H9 (cell line): Measurements from ENCODE around the gene BCAS1. TPM values are rescaled to one million over a fixed set of nuclear protein-coding genes. Genes with fewer than 3 reads are reported as not detected.

Experiments
- DNase-seq: peaks from one replicate; pipeline ENCODE4 v3.0.0-alpha.2; 2017
- H2AFZ ChIP-seq: one replicate; pipeline ENCODE4 v1.6.1; 2013; ENCODE audit warnings: mild to moderate bottlenecking, low read length, control low read depth, moderate library complexity
- H2AK5ac ChIP-seq: 2 replicates; pipeline ENCODE4 v1.6.1; 2013; ENCODE audit warnings: low read length, control low read depth, mixed read lengths; ENCODE audit not compliant: insufficient read length
- H2BK120ac ChIP-seq: one replicate; pipeline ENCODE4 v1.6.1; 2013; ENCODE audit warnings: low read depth, mild to moderate bottlenecking, low read length, control low read depth, inconsistent platforms; ENCODE audit not compliant: poor library complexity, severe bottlenecking
- H2BK12ac ChIP-seq: 2 replicates; pipeline ENCODE4 v1.6.1; 2013; ENCODE audit warnings: low read length, control low read depth, mixed read lengths, low read depth; ENCODE audit not compliant: insufficient read length
- H2BK15ac ChIP-seq: 2 replicates; pipeline ENCODE4 v1.6.1; 2013; ENCODE audit warnings: low read depth, low read length, control low read depth
- H2BK20ac ChIP-seq: one replicate; pipeline ENCODE4 v1.6.1; 2013; ENCODE audit warnings: low read depth, mild to moderate bottlenecking, low read length, control low read depth, inconsistent platforms; ENCODE audit not compliant: poor library complexity, severe bottlenecking
- H2BK5ac ChIP-seq: 2 replicates; pipeline ENCODE4 v1.6.1; 2013; ENCODE audit warnings: low read length, control low read depth, mixed read lengths; ENCODE audit not compliant: insufficient read length
- H3K14ac ChIP-seq: 2 replicates; pipeline ENCODE4 v1.6.1; 2013; ENCODE audit warnings: low read length, control low read depth; ENCODE audit not compliant: insufficient read depth
- H3K18ac ChIP-seq: 2 replicates; pipeline ENCODE4 v1.6.1; 2013; ENCODE audit warnings: low read depth, mild to moderate bottlenecking, mixed read lengths, low read length, control low read depth; ENCODE audit not compliant: insufficient read length
- H3K23ac ChIP-seq: 2 replicates; pipeline ENCODE4 v1.6.1; 2013; ENCODE audit warnings: low read length, control low read depth, mixed read lengths, low read depth; ENCODE audit not compliant: insufficient read length
- H3K23me2 ChIP-seq: 2 replicates; pipeline ENCODE4 v1.6.1; 2013; ENCODE audit warnings: low read depth, mild to moderate bottlenecking, mixed read lengths, low read length, control low read depth; ENCODE audit not compliant: insufficient read length, poor library complexity, severe bottlenecking
- H3K27ac ChIP-seq: 2 replicates; pipeline ENCODE4 v1.5.1; 2013; ENCODE audit warnings: low read length, control low read depth, mixed read lengths, low read depth; ENCODE audit not compliant: insufficient read length
- H3K27me3 ChIP-seq: 2 replicates; pipeline ENCODE4 v1.6.1; 2013; ENCODE audit warnings: low read length, control low read depth, inconsistent platforms; ENCODE audit not compliant: insufficient read depth
- H3K4ac ChIP-seq: 2 replicates; pipeline ENCODE4 v1.6.1; 2013; ENCODE audit warnings: low read depth, mild to moderate bottlenecking, control low read depth, inconsistent platforms, low read length, moderate library complexity
- H3K4me1 ChIP-seq: 2 replicates; pipeline ENCODE4 v1.6.1; 2013; ENCODE audit warnings: low read length, control low read depth, inconsistent platforms; ENCODE audit not compliant: insufficient read depth
- H3K4me2 ChIP-seq: 2 replicates; pipeline ENCODE4 v1.6.1; 2013; ENCODE audit warnings: low read length, control low read depth, mixed read lengths; ENCODE audit not compliant: insufficient read length, insufficient read depth
- H3K56ac ChIP-seq: 2 replicates; pipeline ENCODE4 v1.6.1; 2013; ENCODE audit warnings: low read depth, mild to moderate bottlenecking, mixed read lengths, low read length, control low read depth; ENCODE audit not compliant: insufficient read length
- H3K79me1 ChIP-seq: 2 replicates; pipeline ENCODE4 v1.6.1; 2013; ENCODE audit warnings: low read depth, mild to moderate bottlenecking, moderate library complexity, low read length, control low read depth, inconsistent platforms; ENCODE audit not compliant: insufficient read depth, poor library complexity, severe bottlenecking
- H3K79me2 ChIP-seq: 2 replicates; pipeline ENCODE4 v1.6.1; 2013; ENCODE audit warnings: low read length, control low read depth, inconsistent platforms; ENCODE audit not compliant: insufficient read depth
- H3K9ac ChIP-seq: 2 replicates; pipeline ENCODE4 v1.6.1; 2013; ENCODE audit warnings: low read length, control low read depth, mixed read lengths; ENCODE audit not compliant: insufficient read length; ENCODE audit errors: extremely low read depth
- H3K9me3 ChIP-seq: one replicate; pipeline ENCODE4 v1.6.1; 2013; ENCODE audit warnings: low read depth, low read length, inconsistent platforms; ENCODE audit not compliant: control insufficient read depth
- H3T11ph ChIP-seq: one replicate; pipeline ENCODE4 v1.6.1; 2013; ENCODE audit warnings: mild to moderate bottlenecking, low read length, control low read depth, inconsistent platforms
- H4K20me1 ChIP-seq: one replicate; pipeline ENCODE4 v1.6.1; 2013; ENCODE audit not compliant: control insufficient read depth, insufficient read length, insufficient read depth
- H4K5ac ChIP-seq: 2 replicates; pipeline ENCODE4 v1.6.1; 2013; ENCODE audit warnings: low read depth, mild to moderate bottlenecking, mixed read lengths, low read length, control low read depth; ENCODE audit not compliant: insufficient read length
- H4K8ac ChIP-seq: replicated peaks from 2 replicates; pipeline ENCODE4 v1.6.1; 2013; ENCODE audit warnings: low read length, control low read depth, mixed read lengths, low read depth; ENCODE audit not compliant: insufficient read length
- H4K91ac ChIP-seq: 2 replicates; pipeline ENCODE4 v1.6.1; 2013; ENCODE audit warnings: low read depth, mild to moderate bottlenecking, moderate library complexity, mixed read lengths, low read length, control low read depth; ENCODE audit not compliant: insufficient read length
- H3K27ac Mint-ChIP-seq, 3 experiments: 2 replicates in 2 of 3; 3 replicates in 1 of 3; pipeline ENCODE4 v1.8.0; 2020 to 2021; ENCODE audit warnings: mixed read lengths in 3 of 3, mild to moderate bottlenecking in 1 of 3, moderate library complexity in 1 of 3
- H3K27me3 Mint-ChIP-seq: 2 replicates; pipeline ENCODE4 v1.8.0; 2021; ENCODE audit warnings: low read depth, mild to moderate bottlenecking, moderate library complexity, mixed read lengths
- H3K36me3 Mint-ChIP-seq, 3 experiments: 2 replicates in 2 of 3; 3 replicates in 1 of 3; pipeline ENCODE4 v1.8.0; 2020 to 2021; ENCODE audit warnings: low read depth in 3 of 3, mixed read lengths in 3 of 3; ENCODE audit not compliant: insufficient read depth in 1 of 3
- H3K4me1 Mint-ChIP-seq, 2 experiments: 2 replicates each; pipeline ENCODE4 v1.8.0; 2020; ENCODE audit warnings: mixed read lengths in 2 of 2
- H3K4me3 Mint-ChIP-seq, 2 experiments: 2 replicates in 1 of 2; 3 replicates in 1 of 2; pipeline ENCODE4 v1.8.0; 2020 to 2021; ENCODE audit warnings: mild to moderate bottlenecking in 2 of 2, mixed read lengths in 2 of 2, moderate library complexity in 1 of 2
- H3K9me3 Mint-ChIP-seq, 2 experiments: 2 replicates in 1 of 2; 3 replicates in 1 of 2; pipeline ENCODE4 v1.8.0; 2020; ENCODE audit warnings: mild to moderate bottlenecking in 2 of 2, mixed read lengths in 2 of 2, moderate library complexity in 1 of 2
- WGBS: extraction: QIAGEN DNeasy Blood & Tissue Kit; methylation state at CpG from one replicate; pipeline ENCODE4 v1.1.7; 2013; ENCODE audit warnings: missing lambda C conversion rate, low lambda C conversion rate, mixed read lengths; ENCODE audit not compliant: insufficient read length; ENCODE audit errors: extremely low coverage; 5-methylcytosine and 5-hydroxymethylcytosine counted together
- total RNA-seq: library from RNA; stranded (reverse); gene quantifications from 2 replicates; pipeline ENCODE4 v1.2.1, GENCODE V29; 2021
- TF ChIP-seq, protein P1 (sequence below): fragments of 200-600 bp; sonication (generic); conservative IDR thresholded peaks from 3 replicates; pipeline ENCODE4 v1.8.0; 2021; ENCODE audit warnings: antibody characterized with exemption, mild to moderate bottlenecking

BCAS1 gene
- total RNA-seq, 1 experiment from 2014 or later: 0.15 TPM

DNA sequence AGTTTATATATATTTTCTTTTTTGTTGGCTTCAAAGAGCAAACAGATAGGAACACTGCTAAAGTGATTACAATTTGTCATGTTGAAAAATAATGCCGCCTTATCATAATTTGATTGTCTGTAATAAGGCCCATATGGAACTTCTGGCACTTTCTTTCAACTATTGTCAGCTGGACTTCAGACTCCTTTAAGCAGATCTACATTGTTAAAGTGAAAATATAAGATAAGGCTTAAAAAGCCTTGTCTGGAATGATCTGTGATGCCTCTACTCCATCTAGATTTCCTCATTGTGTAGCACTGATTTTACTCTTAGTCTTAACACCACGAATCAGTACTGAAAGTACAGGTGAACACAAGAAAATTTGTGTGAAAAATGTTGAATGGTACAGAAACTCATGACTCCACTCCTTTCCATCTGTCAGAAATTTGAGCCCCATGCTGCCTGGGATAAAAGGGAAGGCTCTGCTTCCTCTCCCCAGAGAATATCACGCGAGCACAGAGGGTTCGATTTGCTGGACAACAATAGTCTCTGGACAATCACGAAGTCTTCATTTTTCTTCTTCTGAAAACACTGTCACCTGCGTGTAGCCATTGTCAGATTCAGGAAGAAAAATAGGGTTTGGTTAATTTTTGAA is 56.0 kb downstream of the BCAS1 start:
- no peak overlapping the region for H3T11ph ChIP-seq
- H3K14ac ChIP-seq: no peak overlapping the region
- no peak overlapping the region for H3K56ac ChIP-seq
- no peak overlapping the region for H2BK5ac ChIP-seq
- H2BK20ac ChIP-seq: no peak overlapping the region
- H3K4me2 ChIP-seq: no peak overlapping the region
- no peak overlapping the region for H3K4ac ChIP-seq
- no peak overlapping the region for H3K9ac ChIP-seq
- H3K27me3 Mint-ChIP-seq: no peaks in the 10 kb centered on the region
- no peaks in the 10 kb centered on the region for H3K79me2 ChIP-seq
- H2BK12ac ChIP-seq: no peak overlapping the region
- no peaks in the 10 kb centered on the region for H3K4me1 Mint-ChIP-seq
- H3K9me3 Mint-ChIP-seq: no peaks in the 10 kb centered on the region
- H2BK15ac ChIP-seq: no peak overlapping the region
- no peak for DNase-seq
- H3K27ac Mint-ChIP-seq: no peak overlapping the region
- H4K5ac ChIP-seq: no peak overlapping the region
- TF ChIP-seq, protein P1, sequence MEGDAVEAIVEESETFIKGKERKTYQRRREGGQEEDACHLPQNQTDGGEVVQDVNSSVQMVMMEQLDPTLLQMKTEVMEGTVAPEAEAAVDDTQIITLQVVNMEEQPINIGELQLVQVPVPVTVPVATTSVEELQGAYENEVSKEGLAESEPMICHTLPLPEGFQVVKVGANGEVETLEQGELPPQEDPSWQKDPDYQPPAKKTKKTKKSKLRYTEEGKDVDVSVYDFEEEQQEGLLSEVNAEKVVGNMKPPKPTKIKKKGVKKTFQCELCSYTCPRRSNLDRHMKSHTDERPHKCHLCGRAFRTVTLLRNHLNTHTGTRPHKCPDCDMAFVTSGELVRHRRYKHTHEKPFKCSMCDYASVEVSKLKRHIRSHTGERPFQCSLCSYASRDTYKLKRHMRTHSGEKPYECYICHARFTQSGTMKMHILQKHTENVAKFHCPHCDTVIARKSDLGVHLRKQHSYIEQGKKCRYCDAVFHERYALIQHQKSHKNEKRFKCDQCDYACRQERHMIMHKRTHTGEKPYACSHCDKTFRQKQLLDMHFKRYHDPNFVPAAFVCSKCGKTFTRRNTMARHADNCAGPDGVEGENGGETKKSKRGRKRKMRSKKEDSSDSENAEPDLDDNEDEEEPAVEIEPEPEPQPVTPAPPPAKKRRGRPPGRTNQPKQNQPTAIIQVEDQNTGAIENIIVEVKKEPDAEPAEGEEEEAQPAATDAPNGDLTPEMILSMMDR: no peak
- H3K9me3 ChIP-seq: no peaks in the 10 kb centered on the region
- no peak overlapping the region for H3K18ac ChIP-seq
- no peaks in the 10 kb centered on the region for H3K27me3 ChIP-seq
- H3K4me3 Mint-ChIP-seq: no peak overlapping the region
- H3K23me2 ChIP-seq: no peaks in the 10 kb centered on the region
- H4K20me1 ChIP-seq: no peaks in the 10 kb centered on the region
- no peaks in the 10 kb centered on the region for H3K4me1 ChIP-seq
- H2AK5ac ChIP-seq: no peak overlapping the region
- H3K27ac ChIP-seq: no peak overlapping the region
- H4K8ac ChIP-seq: no peak overlapping the region
- no peaks in the 10 kb centered on the region for H3K79me1 ChIP-seq
- WGBS: no CpG with 5 or more reads among the region's 7 CpGs
- no peak overlapping the region for H4K91ac ChIP-seq
- H3K36me3 Mint-ChIP-seq: no peaks in the 10 kb centered on the region
- no peak overlapping the region for H2BK120ac ChIP-seq
- no peak overlapping the region for H3K23ac ChIP-seq
- no peak overlapping the region for H2AFZ ChIP-seq
